Loucy (cell line): ENCODE results near the gene URGCP.

Experiments used
- EZH2phosphoT487 ChIP-seq: fragments of 200-600 bp; IDR thresholded peaks from 2 replicates; pipeline ENCODE4 v1.6.1; 2018; ENCODE audit warnings: antibody characterized with exemption, mild to moderate bottlenecking, moderate library complexity, borderline replicate concordance
- TF ChIP-seq, protein P1 (sequence below): fragments of 200-600 bp; sonication (generic); conservative IDR thresholded peaks from 2 replicates; pipeline ENCODE4 v1.5.1; 2014; ENCODE audit warnings: mild to moderate bottlenecking, antibody characterized with exemption, low read length

DNA sequence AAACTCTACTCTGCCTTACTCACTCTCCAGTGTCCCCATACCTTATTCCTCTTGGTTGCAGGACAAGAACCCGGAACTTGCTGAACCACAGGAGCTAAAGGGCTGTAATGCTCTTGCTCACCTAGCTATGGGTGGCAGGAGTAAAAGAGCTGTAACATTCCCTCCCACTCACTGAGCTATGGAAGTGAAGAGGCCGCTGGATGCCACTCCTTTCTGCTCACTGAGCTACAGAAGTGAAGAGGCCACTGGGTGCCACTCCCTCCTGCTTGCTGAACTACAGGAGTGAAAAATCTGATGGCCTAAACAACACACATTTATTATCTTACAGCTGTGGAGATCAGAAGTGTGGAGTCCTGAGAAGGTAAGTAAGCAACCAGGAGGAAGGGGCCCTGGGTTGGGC is 54.6 kb downstream of the URGCP start:
- TF ChIP-seq, protein P1, sequence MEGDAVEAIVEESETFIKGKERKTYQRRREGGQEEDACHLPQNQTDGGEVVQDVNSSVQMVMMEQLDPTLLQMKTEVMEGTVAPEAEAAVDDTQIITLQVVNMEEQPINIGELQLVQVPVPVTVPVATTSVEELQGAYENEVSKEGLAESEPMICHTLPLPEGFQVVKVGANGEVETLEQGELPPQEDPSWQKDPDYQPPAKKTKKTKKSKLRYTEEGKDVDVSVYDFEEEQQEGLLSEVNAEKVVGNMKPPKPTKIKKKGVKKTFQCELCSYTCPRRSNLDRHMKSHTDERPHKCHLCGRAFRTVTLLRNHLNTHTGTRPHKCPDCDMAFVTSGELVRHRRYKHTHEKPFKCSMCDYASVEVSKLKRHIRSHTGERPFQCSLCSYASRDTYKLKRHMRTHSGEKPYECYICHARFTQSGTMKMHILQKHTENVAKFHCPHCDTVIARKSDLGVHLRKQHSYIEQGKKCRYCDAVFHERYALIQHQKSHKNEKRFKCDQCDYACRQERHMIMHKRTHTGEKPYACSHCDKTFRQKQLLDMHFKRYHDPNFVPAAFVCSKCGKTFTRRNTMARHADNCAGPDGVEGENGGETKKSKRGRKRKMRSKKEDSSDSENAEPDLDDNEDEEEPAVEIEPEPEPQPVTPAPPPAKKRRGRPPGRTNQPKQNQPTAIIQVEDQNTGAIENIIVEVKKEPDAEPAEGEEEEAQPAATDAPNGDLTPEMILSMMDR: no peak
- no peak for TF ChIP-seq EZH2phosphoT487
